Type B pancreatic cell (in vitro differentiated cells): ENCODE measurements around the gene NTM. TPM values are rescaled to one million over a fixed set of nuclear protein-coding genes. Genes with fewer than 3 reads are reported as not detected.

Source experiments
- DNase-seq: peaks from one replicate; pipeline ENCODE4 v3.0.0; 2021; ENCODE audit warnings: mixed read lengths; ENCODE audit not compliant: unreplicated experiment; ENCODE audit errors: extremely low spot score
- H3K27ac Mint-ChIP-seq: 2 replicates; pipeline ENCODE4 v1.8.0; 2021; ENCODE audit warnings: mild to moderate bottlenecking, mixed read lengths
- H3K27me3 Mint-ChIP-seq: 2 replicates; pipeline ENCODE4 v1.8.0; 2021; ENCODE audit warnings: mixed read lengths
- H3K36me3 Mint-ChIP-seq: 2 replicates; pipeline ENCODE4 v1.8.0; 2021; ENCODE audit warnings: mixed read lengths
- H3K4me1 Mint-ChIP-seq: one replicate; pipeline ENCODE4 v1.8.0; 2021; ENCODE audit warnings: mixed read lengths; ENCODE audit not compliant: unreplicated experiment
- H3K4me3 Mint-ChIP-seq: 2 replicates; pipeline ENCODE4 v1.8.0; 2021; ENCODE audit warnings: mild to moderate bottlenecking, mixed read lengths
- H3K9me3 Mint-ChIP-seq: 2 replicates; pipeline ENCODE4 v1.8.0; 2021; ENCODE audit warnings: mixed read lengths
- CTCF ChIP-seq: fragments of 200-600 bp; sonication (generic); conservative IDR thresholded peaks from 2 replicates; pipeline ENCODE4 v1.5.0; 2021; ENCODE audit warnings: antibody characterized with exemption, mild to moderate bottlenecking
- total RNA-seq: library from RNA; stranded (reverse); gene quantifications from 2 replicates; pipeline ENCODE4 v1.2.1, GENCODE V29; 2021; ENCODE audit warnings: low replicate concordance

The NTM gene
- total RNA-seq, 1 donor from 2014 or later: 19.2 TPM

DNA sequence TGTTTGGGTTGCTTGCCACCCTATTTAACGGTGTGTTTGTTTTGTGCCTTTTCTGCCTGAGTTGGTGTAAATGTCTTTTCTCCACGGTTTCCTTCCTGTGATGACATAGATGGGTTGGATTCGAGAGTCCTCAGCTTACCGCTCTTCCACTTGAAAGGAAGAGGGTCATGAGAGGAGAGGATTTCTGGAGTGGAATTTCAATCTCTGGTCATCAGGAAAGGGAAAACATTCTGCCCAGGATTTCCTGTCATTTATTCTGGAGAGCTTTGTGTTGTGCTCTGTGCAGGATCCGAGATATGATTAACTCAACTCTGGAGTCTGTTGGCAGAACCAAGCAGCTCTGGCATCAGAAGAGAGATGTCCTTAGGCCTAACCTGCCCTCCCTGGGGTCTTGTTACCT lies 605.2 kb downstream of the NTM start:
- H3K4me1 Mint-ChIP-seq: peaks cover 10% of the 10 kb centered on the region
- no peak for TF ChIP-seq CTCF
- no peak for DNase-seq
- H3K27me3 Mint-ChIP-seq: peaks cover 19% of the 10 kb centered on the region
- no peaks in the 10 kb centered on the region for H3K9me3 Mint-ChIP-seq
- H3K36me3 Mint-ChIP-seq: no peaks in the 10 kb centered on the region
- H3K27ac Mint-ChIP-seq: no peak overlapping the region
- H3K4me3 Mint-ChIP-seq: no peak overlapping the region

GRCh38 chr11:131976021-131976420 lies 605.6 kb downstream of the NTM start:
- Mint-ChIP-seq H3K4me1 (peaks cover 10% of the 10 kb centered on the region), H3K4me3 (no peak overlapping the region), H3K27me3 (peaks cover 19% of the 10 kb centered on the region), H3K36me3 (no peaks in the 10 kb centered on the region), H3K27ac (no peak overlapping the region), H3K9me3 (no peaks in the 10 kb centered on the region)
- no peak for TF ChIP-seq CTCF
- DNase-seq: no peak

- Mint-ChIP-seq H3K36me3 (no peaks in the 10 kb centered on the region), H3K27ac (no peak overlapping the region), H3K9me3 (no peaks in the 10 kb centered on the region), H3K4me1 (peaks cover 16% of the 10 kb centered on the region), H3K27me3 (peaks cover 21% of the 10 kb centered on the region), H3K4me3 (no peak overlapping the region)
- no peak for DNase-seq
- TF ChIP-seq CTCF: no peak
These were observed 606.8 kb downstream of the NTM start for GRCh38 chr11:131977231-131977630.

DNA sequence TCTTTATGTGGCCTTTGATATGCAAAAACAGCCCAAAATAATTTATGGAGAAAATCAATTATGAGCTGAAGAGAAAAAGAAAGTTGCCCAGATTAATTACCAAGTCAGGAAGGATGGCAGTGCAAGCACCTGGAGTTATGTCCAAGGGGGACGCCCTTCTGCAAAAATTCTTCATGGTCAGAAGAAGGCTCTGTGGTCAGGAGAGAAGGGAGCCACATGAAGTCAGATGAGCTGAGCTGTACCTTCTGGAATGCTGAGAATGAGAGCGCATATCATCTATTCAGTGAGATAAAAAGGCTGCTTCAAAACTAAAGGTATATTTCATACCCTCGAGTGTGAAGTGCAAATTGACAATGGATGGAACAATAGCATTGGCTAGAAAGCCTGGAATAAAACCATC lies 607.4 kb downstream of the NTM start:
- Mint-ChIP-seq H3K9me3 (no peaks in the 10 kb centered on the region), H3K4me3 (no peak overlapping the region), H3K27me3 (peaks cover 23% of the 10 kb centered on the region), H3K4me1 (peaks cover 17% of the 10 kb centered on the region), H3K36me3 (no peaks in the 10 kb centered on the region), H3K27ac (no peak overlapping the region)
- TF ChIP-seq CTCF: no peak
- no peak for DNase-seq

DNA sequence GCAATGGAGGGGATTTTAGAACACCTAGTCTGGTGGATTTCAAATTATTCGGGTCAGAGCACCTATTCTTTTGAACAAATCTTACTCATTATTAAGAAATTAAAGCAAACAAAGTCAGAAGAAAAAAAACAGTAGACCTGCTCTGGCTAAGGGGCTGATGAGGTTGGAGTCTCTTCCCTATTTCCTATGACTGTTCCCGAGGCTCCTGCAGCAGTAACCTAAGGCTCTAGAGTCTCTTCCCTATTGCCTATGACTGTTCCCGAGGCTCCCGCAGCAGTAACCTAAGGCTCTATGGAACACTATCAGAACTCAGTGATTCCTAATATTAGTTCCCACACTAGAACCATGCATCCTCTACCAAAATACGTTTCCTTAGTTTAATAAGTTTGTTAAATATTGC lies 607.9 kb downstream of the NTM start:
- TF ChIP-seq CTCF: no peak
- H3K4me3 Mint-ChIP-seq: no peak overlapping the region
- H3K27ac Mint-ChIP-seq: no peak overlapping the region
- peaks cover 17% of the 10 kb centered on the region for H3K4me1 Mint-ChIP-seq
- DNase-seq: no peak
- H3K36me3 Mint-ChIP-seq: no peaks in the 10 kb centered on the region
- H3K27me3 Mint-ChIP-seq: peaks cover 23% of the 10 kb centered on the region
- H3K9me3 Mint-ChIP-seq: no peaks in the 10 kb centered on the region

DNA sequence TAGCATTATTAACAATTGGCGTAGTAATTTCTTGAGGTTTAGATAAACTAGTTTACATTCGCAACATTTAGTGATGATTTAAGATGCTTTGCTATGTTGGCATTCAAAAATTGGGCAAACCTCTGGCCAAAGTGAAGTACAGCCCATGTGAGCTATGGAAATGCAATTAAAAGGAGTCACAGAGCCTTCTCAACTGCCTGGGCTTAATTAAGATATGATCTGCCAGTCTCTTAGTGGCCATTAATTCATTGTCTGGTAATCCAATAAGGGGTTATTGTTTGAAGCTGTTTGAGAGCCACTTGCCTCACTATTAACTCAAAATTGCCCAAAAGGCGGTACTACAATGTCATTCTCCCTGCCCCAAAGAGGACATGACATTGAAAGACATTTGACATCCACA lies 608.9 kb downstream of the NTM start:
- Mint-ChIP-seq H3K4me1 (peaks cover 17% of the 10 kb centered on the region), H3K36me3 (no peaks in the 10 kb centered on the region), H3K27me3 (peaks cover 23% of the 10 kb centered on the region), H3K4me3 (no peak overlapping the region), H3K27ac (no peak overlapping the region), H3K9me3 (no peaks in the 10 kb centered on the region)
- no peak for DNase-seq
- TF ChIP-seq CTCF: no peak
